Neural progenitor cell (in vitro differentiated cells): ENCODE data around the gene GRAP. TPM values are rescaled to one million over a fixed set of nuclear protein-coding genes. Genes with fewer than 3 reads are reported as not detected.

Experiments used
- DNase-seq: peaks from one replicate; pipeline ENCODE4 v3.0.0-alpha.2; 2016; ENCODE audit warnings: low spot score
- H2AFZ ChIP-seq: fragments of 200-600 bp; sonication (generic); replicated peaks from 2 replicates; pipeline ENCODE4 v1.6.1; 2016; ENCODE audit warnings: antibody characterized with exemption
- H3F3A ChIP-seq: fragments of 200-600 bp; sonication (generic); 2 replicates; pipeline ENCODE4 v1.6.1; 2016; ENCODE audit warnings: antibody characterized with exemption, low read depth
- H3K27ac ChIP-seq: fragments of 200-600 bp; sonication (generic); 2 replicates; pipeline ENCODE4 v1.5.1; 2016; ENCODE audit warnings: mild to moderate bottlenecking
- H3K27me3 ChIP-seq: fragments of 200-600 bp; sonication (generic); 2 replicates; pipeline ENCODE4 v1.6.1; 2016; ENCODE audit warnings: mild to moderate bottlenecking, moderate library complexity
- H3K36me3 ChIP-seq: fragments of 200-600 bp; sonication (generic); 2 replicates; pipeline ENCODE4 v1.5.1; 2016
- H3K4me1 ChIP-seq: fragments of 200-600 bp; sonication (generic); 2 replicates; pipeline ENCODE4 v1.6.1; 2016; ENCODE audit warnings: mixed run types
- H3K4me2 ChIP-seq: fragments of 200-600 bp; sonication (generic); 2 replicates; pipeline ENCODE4 v1.6.1; 2016
- H3K4me3 ChIP-seq: fragments of 200-600 bp; sonication (generic); 2 replicates; pipeline ENCODE4 v1.5.1; 2016
- H3K79me2 ChIP-seq: fragments of 200-600 bp; sonication (generic); 2 replicates; pipeline ENCODE4 v1.6.1; 2016; ENCODE audit warnings: low read depth
- H3K9ac ChIP-seq: fragments of 200-600 bp; sonication (generic); 2 replicates; pipeline ENCODE4 v1.6.1; 2016
- H3K9me3 ChIP-seq: fragments of 200-600 bp; sonication (generic); 2 replicates; pipeline ENCODE4 v1.5.1; 2016; ENCODE audit warnings: low read depth
- H4K20me1 ChIP-seq: fragments of 200-600 bp; sonication (generic); 2 replicates; pipeline ENCODE4 v1.6.1; 2016; ENCODE audit warnings: low read depth
- H3K27ac Mint-ChIP-seq: 3 replicates; pipeline ENCODE4 v1.8.0; 2021; ENCODE audit warnings: mixed read lengths
- H3K27me3 Mint-ChIP-seq: 2 replicates; pipeline ENCODE4 v1.8.0; 2022; ENCODE audit warnings: low read depth, mild to moderate bottlenecking, inconsistent platforms, moderate library complexity, mixed read lengths; ENCODE audit not compliant: insufficient read depth
- H3K36me3 Mint-ChIP-seq: 3 replicates; pipeline ENCODE4 v1.8.0; 2021; ENCODE audit warnings: mixed read lengths
- H3K4me1 Mint-ChIP-seq: 3 replicates; pipeline ENCODE4 v1.8.0; 2021; ENCODE audit warnings: mixed read lengths
- H3K4me3 Mint-ChIP-seq: 3 replicates; pipeline ENCODE4 v1.8.0; 2021; ENCODE audit warnings: mild to moderate bottlenecking, moderate library complexity, mixed read lengths
- H3K9me3 Mint-ChIP-seq: 3 replicates; pipeline ENCODE4 v1.8.0; 2020; ENCODE audit warnings: mixed read lengths
- CTCF ChIP-seq: fragments of 200-600 bp; sonication (generic); IDR thresholded peaks from 2 replicates; pipeline ENCODE4 v1.5.1; 2017; ENCODE audit warnings: antibody characterized with exemption, mild to moderate bottlenecking
- EZH2 ChIP-seq: fragments of 200-600 bp; sonication (generic); IDR thresholded peaks from 2 replicates; pipeline ENCODE4 v1.6.1; 2017; ENCODE audit warnings: antibody characterized with exemption, mild to moderate bottlenecking, moderate library complexity
- EZH2phosphoT487 ChIP-seq: fragments of 200-600 bp; sonication (generic); IDR thresholded peaks from 2 replicates; pipeline ENCODE4 v1.6.1; 2017; ENCODE audit warnings: antibody characterized with exemption
- total RNA-seq: library from RNA; depleted of rRNA; stranded (reverse); fragments of >200 nt; gene quantifications from 2 replicates; pipeline ENCODE4 v1.2.3, GENCODE V29; 2015; ENCODE audit warnings: low replicate concordance

GRAP gene
- total RNA-seq, 1 donor from 2014 or later, result not detected

DNA sequence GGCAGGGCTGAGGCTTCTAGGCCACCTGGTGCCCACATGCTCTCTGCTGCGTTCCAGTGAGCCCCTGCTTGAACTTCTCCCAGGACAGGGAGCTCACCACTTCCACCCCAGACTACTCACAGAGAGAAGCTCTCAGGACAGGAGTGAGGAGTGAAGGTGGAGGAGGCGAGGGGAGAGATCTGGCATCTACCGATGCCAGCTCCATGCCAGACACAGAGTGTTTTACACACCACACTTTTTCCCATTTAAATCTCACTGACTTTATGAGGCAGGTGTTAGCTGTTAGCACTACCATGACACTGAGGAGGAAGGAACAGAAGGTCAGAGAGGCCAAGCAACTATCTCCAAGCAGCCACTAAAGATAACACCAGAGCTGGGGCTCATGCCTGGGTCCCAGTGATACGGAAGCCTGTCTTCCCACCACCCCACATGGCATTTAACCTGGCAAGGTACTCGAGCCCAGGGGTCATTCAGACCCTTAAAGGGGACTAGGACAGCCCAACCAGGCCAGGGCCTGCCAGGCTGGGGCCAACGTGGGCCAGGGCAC is 49.0 kb downstream of the GRAP start:
- Histone ChIP-seq H3K27ac (no peak overlapping the region), H3F3A (no peaks in the 10 kb centered on the region), H3K4me1 (peaks cover 7% of the 10 kb centered on the region), H3K4me3 (no peak overlapping the region), H3K9ac (no peak overlapping the region), H3K4me2 (no peak overlapping the region), H3K27me3 (no peaks in the 10 kb centered on the region), H3K79me2 (peaks cover 42% of the 10 kb centered on the region), H3K36me3 (no peaks in the 10 kb centered on the region), H2AFZ (no peak overlapping the region), H4K20me1 (peaks cover 51% of the 10 kb centered on the region), H3K9me3 (no peaks in the 10 kb centered on the region)
- Mint-ChIP-seq H3K27me3 (peaks cover 2% of the 10 kb centered on the region), H3K36me3 (peaks cover 2% of the 10 kb centered on the region), H3K9me3 (peaks cover 11% of the 10 kb centered on the region), H3K4me3 (no peak overlapping the region), H3K4me1 (peaks cover 3% of the 10 kb centered on the region), H3K27ac (no peak overlapping the region)
- DNase-seq, result no peak
- no peak for TF ChIP-seq EZH2
- no peak for TF ChIP-seq CTCF
- TF ChIP-seq EZH2phosphoT487, result no peak

DNA sequence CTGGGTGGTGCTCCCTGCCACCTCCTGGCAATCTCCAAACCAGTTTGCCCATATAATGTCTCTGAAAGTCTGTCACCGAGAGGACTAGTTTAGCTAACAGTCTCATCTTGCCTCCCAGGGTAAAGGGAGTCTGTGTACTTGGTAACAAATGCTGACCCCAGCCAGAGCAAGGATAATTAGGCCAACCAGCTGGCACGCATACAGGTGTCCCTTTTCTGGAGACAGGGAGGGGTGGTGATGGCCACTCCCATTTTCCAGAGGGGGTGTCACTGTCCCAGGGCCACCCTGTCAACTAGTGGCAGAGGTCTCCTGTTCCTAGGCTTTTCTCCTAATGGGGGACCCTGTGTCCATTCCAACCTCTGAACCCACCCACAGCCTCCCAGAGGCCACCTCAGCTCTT is 50.3 kb downstream of the GRAP start:
- no peak overlapping the region for H2AFZ ChIP-seq
- H3K4me1 Mint-ChIP-seq, result no peaks in the 10 kb centered on the region
- H3K4me3 ChIP-seq, result no peak overlapping the region
- no peaks in the 10 kb centered on the region for H3K9me3 ChIP-seq
- no peak for DNase-seq
- H3K9ac ChIP-seq, result no peak overlapping the region
- H3K27ac ChIP-seq, result no peak overlapping the region
- peaks cover 43% of the 10 kb centered on the region for H4K20me1 ChIP-seq
- H3K36me3 Mint-ChIP-seq, result peaks cover 2% of the 10 kb centered on the region
- no peaks in the 10 kb centered on the region for H3F3A ChIP-seq
- peaks cover 36% of the 10 kb centered on the region for H3K79me2 ChIP-seq
- no peak for TF ChIP-seq EZH2
- TF ChIP-seq CTCF, result no peak
- TF ChIP-seq EZH2phosphoT487, result no peak
- H3K36me3 ChIP-seq, result no peaks in the 10 kb centered on the region
- H3K27me3 ChIP-seq, result no peaks in the 10 kb centered on the region
- no peaks in the 10 kb centered on the region for H3K27me3 Mint-ChIP-seq
- no peak overlapping the region for H3K4me3 Mint-ChIP-seq
- peaks cover 11% of the 10 kb centered on the region for H3K9me3 Mint-ChIP-seq
- H3K27ac Mint-ChIP-seq, result no peak overlapping the region
- H3K4me1 ChIP-seq, result no peaks in the 10 kb centered on the region
- H3K4me2 ChIP-seq, result no peak overlapping the region

- H3K4me2 ChIP-seq, result no peak overlapping the region
- H3K27me3 ChIP-seq, result no peaks in the 10 kb centered on the region
- no peaks in the 10 kb centered on the region for H3K4me1 ChIP-seq
- Mint-ChIP-seq H3K27ac (no peak overlapping the region), H3K36me3 (peaks cover 2% of the 10 kb centered on the region), H3K27me3 (peaks cover 2% of the 10 kb centered on the region), H3K4me1 (no peaks in the 10 kb centered on the region), H3K9me3 (peaks cover 11% of the 10 kb centered on the region), H3K4me3 (no peak overlapping the region)
- H3K9ac ChIP-seq, result no peak overlapping the region
- no peak overlapping the region for H2AFZ ChIP-seq
- H4K20me1 ChIP-seq, result peaks cover 38% of the 10 kb centered on the region
- no peaks in the 10 kb centered on the region for H3F3A ChIP-seq
- no peak for DNase-seq
- no peak for TF ChIP-seq EZH2phosphoT487
- no peaks in the 10 kb centered on the region for H3K36me3 ChIP-seq
- peaks cover 36% of the 10 kb centered on the region for H3K79me2 ChIP-seq
- no peaks in the 10 kb centered on the region for H3K9me3 ChIP-seq
- no peak overlapping the region for H3K4me3 ChIP-seq
- H3K27ac ChIP-seq, result no peak overlapping the region
Measured at GRCh38 chr17:18995220-18995619, 51.5 kb downstream of the GRAP start.

DNA sequence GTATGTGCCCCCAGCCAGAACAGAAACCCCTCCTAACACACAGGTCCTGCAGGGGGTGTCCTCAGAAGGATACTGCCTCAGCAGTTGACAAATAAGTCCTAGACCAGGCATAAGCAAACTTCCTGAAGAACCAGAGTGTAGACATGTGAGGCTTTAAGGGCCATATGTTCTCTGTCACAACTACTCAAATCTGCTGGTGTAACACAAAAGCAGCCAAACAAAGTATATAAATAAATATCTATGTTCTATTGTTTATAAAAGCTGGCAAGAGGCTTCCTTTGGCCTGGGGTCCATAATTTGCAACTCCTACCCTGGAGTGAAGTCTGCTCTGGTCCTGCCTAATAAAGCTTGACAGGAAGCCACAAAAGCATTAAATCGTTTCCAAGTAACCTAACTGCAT is 52.1 kb downstream of the GRAP start:
- Histone ChIP-seq H4K20me1 (peaks cover 32% of the 10 kb centered on the region), H3K9ac (no peak overlapping the region), H3F3A (no peaks in the 10 kb centered on the region), H3K27me3 (no peaks in the 10 kb centered on the region), H3K27ac (no peak overlapping the region), H3K36me3 (no peaks in the 10 kb centered on the region), H2AFZ (no peak overlapping the region), H3K4me1 (no peaks in the 10 kb centered on the region), H3K4me2 (no peak overlapping the region), H3K4me3 (no peak overlapping the region), H3K79me2 (peaks cover 36% of the 10 kb centered on the region), H3K9me3 (no peaks in the 10 kb centered on the region)
- no peak overlapping the region for H3K4me3 Mint-ChIP-seq
- peaks cover 2% of the 10 kb centered on the region for H3K36me3 Mint-ChIP-seq
- H3K27me3 Mint-ChIP-seq, result peaks cover 3% of the 10 kb centered on the region
- H3K27ac Mint-ChIP-seq, result no peak overlapping the region
- DNase-seq, result no peak
- TF ChIP-seq CTCF (no peak), EZH2phosphoT487 (no peak), EZH2 (no peak)
- peaks cover 11% of the 10 kb centered on the region for H3K9me3 Mint-ChIP-seq
- no peaks in the 10 kb centered on the region for H3K4me1 Mint-ChIP-seq
